Ishikawa (cell line): ENCODE measurements around the gene SNAI3.

Experiments
- CEBPB ChIP-seq: IDR thresholded peaks from 2 replicates; pipeline ENCODE4 v1.6.1; 2012
- EGR1 ChIP-seq: IDR thresholded peaks from 2 replicates; pipeline ENCODE4 v1.6.1; 2012
- FOXM1 ChIP-seq: IDR thresholded peaks from 2 replicates; pipeline ENCODE4 v1.6.1; 2012; ENCODE audit warnings: low read depth, borderline replicate concordance
- RAD21 ChIP-seq: IDR thresholded peaks from 2 replicates; pipeline ENCODE4 v1.6.1; 2012; ENCODE audit warnings: low read depth
- TEAD4 ChIP-seq: IDR thresholded peaks from 2 replicates; pipeline ENCODE4 v1.6.1; 2012
- USF1 ChIP-seq: IDR thresholded peaks from 2 replicates; pipeline ENCODE4 v1.6.1; 2012
- TF ChIP-seq, protein P1 (sequence below): IDR thresholded peaks from 2 replicates; pipeline ENCODE4 v1.6.1; 2012; ENCODE audit warnings: low read depth, mild to moderate bottlenecking

DNA sequence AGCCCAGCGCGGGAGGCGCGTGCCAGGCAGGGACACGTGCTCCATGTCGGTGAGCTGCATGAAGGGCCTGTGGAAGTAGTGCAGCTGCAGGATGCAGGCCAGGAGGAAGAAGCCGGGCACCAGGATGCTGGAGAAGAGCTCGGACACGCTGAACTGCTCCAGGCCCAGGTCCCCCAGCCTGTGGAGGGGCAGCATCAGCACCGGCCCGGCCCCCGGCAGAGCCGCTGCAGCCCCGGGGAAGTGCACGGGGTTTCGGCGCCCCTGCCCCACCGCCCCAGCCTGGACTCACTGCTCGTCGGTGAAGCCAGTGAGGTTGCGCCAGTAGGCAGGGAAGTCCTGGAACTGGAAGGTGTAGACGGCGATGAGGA, 48.0 kb upstream of the SNAI3 start:
- TF ChIP-seq RAD21 (no peak), EGR1 (no peak), CEBPB (no peak), TEAD4 (no peak), USF1 (no peak), FOXM1 (no peak)
- TF ChIP-seq, protein P1, sequence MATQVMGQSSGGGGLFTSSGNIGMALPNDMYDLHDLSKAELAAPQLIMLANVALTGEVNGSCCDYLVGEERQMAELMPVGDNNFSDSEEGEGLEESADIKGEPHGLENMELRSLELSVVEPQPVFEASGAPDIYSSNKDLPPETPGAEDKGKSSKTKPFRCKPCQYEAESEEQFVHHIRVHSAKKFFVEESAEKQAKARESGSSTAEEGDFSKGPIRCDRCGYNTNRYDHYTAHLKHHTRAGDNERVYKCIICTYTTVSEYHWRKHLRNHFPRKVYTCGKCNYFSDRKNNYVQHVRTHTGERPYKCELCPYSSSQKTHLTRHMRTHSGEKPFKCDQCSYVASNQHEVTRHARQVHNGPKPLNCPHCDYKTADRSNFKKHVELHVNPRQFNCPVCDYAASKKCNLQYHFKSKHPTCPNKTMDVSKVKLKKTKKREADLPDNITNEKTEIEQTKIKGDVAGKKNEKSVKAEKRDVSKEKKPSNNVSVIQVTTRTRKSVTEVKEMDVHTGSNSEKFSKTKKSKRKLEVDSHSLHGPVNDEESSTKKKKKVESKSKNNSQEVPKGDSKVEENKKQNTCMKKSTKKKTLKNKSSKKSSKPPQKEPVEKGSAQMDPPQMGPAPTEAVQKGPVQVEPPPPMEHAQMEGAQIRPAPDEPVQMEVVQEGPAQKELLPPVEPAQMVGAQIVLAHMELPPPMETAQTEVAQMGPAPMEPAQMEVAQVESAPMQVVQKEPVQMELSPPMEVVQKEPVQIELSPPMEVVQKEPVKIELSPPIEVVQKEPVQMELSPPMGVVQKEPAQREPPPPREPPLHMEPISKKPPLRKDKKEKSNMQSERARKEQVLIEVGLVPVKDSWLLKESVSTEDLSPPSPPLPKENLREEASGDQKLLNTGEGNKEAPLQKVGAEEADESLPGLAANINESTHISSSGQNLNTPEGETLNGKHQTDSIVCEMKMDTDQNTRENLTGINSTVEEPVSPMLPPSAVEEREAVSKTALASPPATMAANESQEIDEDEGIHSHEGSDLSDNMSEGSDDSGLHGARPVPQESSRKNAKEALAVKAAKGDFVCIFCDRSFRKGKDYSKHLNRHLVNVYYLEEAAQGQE = no peak
